MCF 10A (cell line): Measurements from ENCODE around the gene NKX1-2. TPM values are rescaled to one million over a fixed set of nuclear protein-coding genes. Genes with fewer than 3 reads are reported as not detected.
A peak's percentile ranks its signal among the peaks of the same experiment; 100 is the strongest.

Experiments
- BruUV-seq: library from RNA; stranded (reverse); fragments of 400-500 nt; replicated peaks from 2 replicates; lab custom pipeline; 2021; lab: Mats Ljungman, UMichigan
- CTCF ChIA-PET: fragments of 300-600 bp; sonication (Branson Sonifier 250); formaldehyde crosslinking; extraction: SDS; loops from one replicate; lab custom pipeline; 2021; ENCODE audit warnings: antibody characterized with exemption, inconsistent platforms; lab: Yijun Ruan, JAX
- POLR2A ChIA-PET: fragments of 300-600, 350-650 bp; sonication (Branson Sonifier 250); formaldehyde crosslinking; extraction: SDS; loops from one replicate; lab custom pipeline; 2020; ENCODE audit warnings: antibody characterized with exemption, inconsistent platforms; lab: Yijun Ruan, JAX
- DNase-seq: peaks from one replicate; pipeline ENCODE4 v3.0.0-alpha.2; 2018; ENCODE audit not compliant: unreplicated experiment
- H3K27ac Mint-ChIP-seq: one replicate; pipeline ENCODE4 v1.8.0; 2022; ENCODE audit warnings: mild to moderate bottlenecking, low read depth, mixed read lengths; ENCODE audit not compliant: unreplicated experiment
- H3K27me3 Mint-ChIP-seq: one replicate; pipeline ENCODE4 v1.8.0; 2022; ENCODE audit warnings: mixed read lengths; ENCODE audit not compliant: insufficient read depth, unreplicated experiment
- H3K36me3 Mint-ChIP-seq: one replicate; pipeline ENCODE4 v1.8.0; 2022; ENCODE audit warnings: mild to moderate bottlenecking, moderate library complexity, mixed read lengths; ENCODE audit not compliant: insufficient read depth, unreplicated experiment
- H3K4me1 Mint-ChIP-seq: one replicate; pipeline ENCODE4 v1.8.0; 2022; ENCODE audit warnings: mixed read lengths; ENCODE audit not compliant: insufficient read depth, unreplicated experiment
- H3K4me3 Mint-ChIP-seq: one replicate; pipeline ENCODE4 v1.8.0; 2022; ENCODE audit warnings: mild to moderate bottlenecking, moderate library complexity, mixed read lengths; ENCODE audit not compliant: unreplicated experiment
- H3K9me3 Mint-ChIP-seq: one replicate; pipeline ENCODE4 v1.8.0; 2022; ENCODE audit warnings: mixed read lengths; ENCODE audit not compliant: unreplicated experiment
- intact Hi-C: fragments of 100-400 bp; cut with micrococcal nuclease; formaldehyde crosslinking; loops from 2 replicates; pipeline ENCODE4 v1.14.1; 2022
- total RNA-seq: library from RNA; stranded (reverse); gene quantifications from 2 replicates; pipeline ENCODE4 v1.2.3, GENCODE V29; 2022
- TF ChIP-seq, protein P1 (sequence below): fragments of 200-600 bp; IDR thresholded peaks from one replicate; pipeline ENCODE4 v1.8.0; 2022; ENCODE audit warnings: antibody characterized with exemption, mild to moderate bottlenecking; ENCODE audit not compliant: unreplicated experiment

Gene NKX1-2
- total RNA-seq, 1 experiment from 2014 or later, result 0.35 TPM

- TF ChIP-seq, protein P1, sequence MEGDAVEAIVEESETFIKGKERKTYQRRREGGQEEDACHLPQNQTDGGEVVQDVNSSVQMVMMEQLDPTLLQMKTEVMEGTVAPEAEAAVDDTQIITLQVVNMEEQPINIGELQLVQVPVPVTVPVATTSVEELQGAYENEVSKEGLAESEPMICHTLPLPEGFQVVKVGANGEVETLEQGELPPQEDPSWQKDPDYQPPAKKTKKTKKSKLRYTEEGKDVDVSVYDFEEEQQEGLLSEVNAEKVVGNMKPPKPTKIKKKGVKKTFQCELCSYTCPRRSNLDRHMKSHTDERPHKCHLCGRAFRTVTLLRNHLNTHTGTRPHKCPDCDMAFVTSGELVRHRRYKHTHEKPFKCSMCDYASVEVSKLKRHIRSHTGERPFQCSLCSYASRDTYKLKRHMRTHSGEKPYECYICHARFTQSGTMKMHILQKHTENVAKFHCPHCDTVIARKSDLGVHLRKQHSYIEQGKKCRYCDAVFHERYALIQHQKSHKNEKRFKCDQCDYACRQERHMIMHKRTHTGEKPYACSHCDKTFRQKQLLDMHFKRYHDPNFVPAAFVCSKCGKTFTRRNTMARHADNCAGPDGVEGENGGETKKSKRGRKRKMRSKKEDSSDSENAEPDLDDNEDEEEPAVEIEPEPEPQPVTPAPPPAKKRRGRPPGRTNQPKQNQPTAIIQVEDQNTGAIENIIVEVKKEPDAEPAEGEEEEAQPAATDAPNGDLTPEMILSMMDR, result no peak
- Mint-ChIP-seq H3K36me3 (peaks cover under 1% of the 10 kb centered on the region), H3K9me3 (no peaks in the 10 kb centered on the region), H3K4me1 (peaks cover 31% of the 10 kb centered on the region), H3K4me3 (peak within 1 kb of the TSS; percentile 78), H3K27ac (peak within 1 kb of the TSS; percentile 81), H3K27me3 (no peaks in the 10 kb centered on the region)
- intact Hi-C loops, result no loop called here
- peak; percentile 97 for DNase-seq
- ChIA-PET CTCF (interaction anchor here (0.5 to 0.8 kb wide), 7 partner anchors 10 to 332 kb away, joined by 3 read pairs; no protein-coding TSS in a partner anchor), POLR2A (interaction anchor here (0.7 to 3.1 kb wide), 19 partner anchors 8 to 740 kb away, joined by 3 to 16 read pairs (median 4); partner anchors contain the start of genes LHPP and NKX1-2)
- BruUV-seq, result no TSS peak
Measured at GRCh38 chr10:124418726-124419501, 30.9 kb downstream of the NKX1-2 start, which contains the start of gene OAT. OAT (minus strand) TSS chr10:124418923; CDS start chr10:124412171, 6,752 bp downstream.

GRCh38 chr10:124417895-124418725 lies 31.7 kb downstream of the NKX1-2 start:
- peak overlapping the region; percentile 78 for H3K4me3 Mint-ChIP-seq
- H3K9me3 Mint-ChIP-seq, result no peaks in the 10 kb centered on the region
- H3K4me1 Mint-ChIP-seq, result peaks cover 39% of the 10 kb centered on the region
- no TSS peak for BruUV-seq
- no peaks in the 10 kb centered on the region for H3K27me3 Mint-ChIP-seq
- intact Hi-C loops, result no loop called here
- ChIA-PET CTCF (interaction anchor here (0.6 to 3.3 kb wide), 4 partner anchors 14 to 331 kb away, joined by 3 to 22 read pairs (median 3); no protein-coding TSS in a partner anchor), POLR2A (interaction anchor here (0.6 to 5.3 kb wide), 30 partner anchors 9 to 1949 kb away, joined by 3 to 24 read pairs (median 4); partner anchors contain the start of genes CHST15 and LHPP)
- H3K27ac Mint-ChIP-seq, result peak overlapping the region; percentile 81
- TF ChIP-seq, protein P1, result no peak
- H3K36me3 Mint-ChIP-seq, result peaks cover 9% of the 10 kb centered on the region
- DNase-seq, result peak; percentile 55

- Mint-ChIP-seq H3K36me3 (peaks cover 18% of the 10 kb centered on the region), H3K9me3 (no peaks in the 10 kb centered on the region), H3K27me3 (no peaks in the 10 kb centered on the region), H3K27ac (no peak overlapping the region), H3K4me3 (peak overlapping the region; percentile 78), H3K4me1 (peaks cover 39% of the 10 kb centered on the region)
- POLR2A ChIA-PET, result interaction anchor here (0.7 to 5.3 kb wide), 15 partner anchors 8 to 1948 kb away, joined by 3 to 24 read pairs (median 5); partner anchors contain the start of genes CHST15 and LHPP
- DNase-seq, result peak; percentile 40
- CTCF ChIA-PET, result interaction anchor here (0.6 to 3.3 kb wide), 3 partner anchors 12 to 1099 kb away, joined by 3 to 22 read pairs (median 3); no protein-coding TSS in a partner anchor
- intact Hi-C loops, result no loop called here
- BruUV-seq, result no TSS peak
- TF ChIP-seq, protein P1, result no peak
Measured at GRCh38 chr10:124416733-124417132, 33.1 kb downstream of the NKX1-2 start.
